Peyer's patch (tissue), 4 donors: ENCODE measurements around the gene ETV6. TPM values are rescaled to one million over a fixed set of nuclear protein-coding genes. Genes with fewer than 3 reads are reported as not detected.

ENCODE experiments used
- DNase-seq, 3 donors: peaks; one replicate each; pipeline ENCODE4 v3.0.0-alpha.2; 2017 to 2019
- H3K27ac ChIP-seq, 4 donors: fragments of 200-600 bp; sonication (generic); one replicate each; pipeline ENCODE4 v1.5.1; 2016 to 2019
- H3K27me3 ChIP-seq, 2 donors: fragments of 200-600 bp; sonication (generic); one replicate each; pipeline ENCODE4 v1.5.1; 2019
- H3K36me3 ChIP-seq, 3 donors: fragments of 200-600 bp; sonication (generic); one replicate each; pipeline ENCODE4 v1.5.1; 2016 to 2019
- H3K4me1 ChIP-seq, 4 donors: fragments of 200-600 bp; sonication (generic); one replicate each; pipeline ENCODE4 v1.5.1; 2016 to 2019
- H3K4me3 ChIP-seq, 4 donors: fragments of 200-600 bp; sonication (generic); 1 replicate in 3 of 4; 2 replicates in 1 of 4; pipeline ENCODE4 v1.5.1; 2016 to 2019; ENCODE audit warnings: mild to moderate bottlenecking in 1 of 4
- H3K9me3 ChIP-seq, 4 donors: fragments of 200-600 bp; sonication (generic); one replicate each; pipeline ENCODE4 v1.5.1; 2016 to 2019; ENCODE audit warnings: mild to moderate bottlenecking in 1 of 4
- POLR2A ChIP-seq, 2 donors: fragments of 450-650 bp; IDR thresholded peaks; one replicate each; pipeline ENCODE4 v1.5.1; 2017; ENCODE audit warnings: antibody characterized with exemption in 2 of 2, mild to moderate bottlenecking in 2 of 2, moderate library complexity in 2 of 2
- total RNA-seq, 4 donors: library from RNA; depleted of rRNA; stranded (reverse); fragments of >200 nt; gene quantifications; one replicate each; pipeline ENCODE4 v1.1.0, GENCODE V29; 2016
- TF ChIP-seq, protein P1 (sequence below), 6 experiments: fragments of 450-650 bp in 4 of 6; fragments of 200-600 bp in 2 of 6; sonication (generic) in 1 of 6; IDR thresholded peaks; one replicate each; pipeline ENCODE4 v1.5.1; 2017 to 2019; ENCODE audit warnings: antibody characterized with exemption in 6 of 6, mild to moderate bottlenecking in 3 of 6, moderate library complexity in 1 of 6

Gene ETV6
- total RNA-seq, 4 donors from 2014 or later, result 35.4 to 49.5 (median 42.2) TPM

DNA sequence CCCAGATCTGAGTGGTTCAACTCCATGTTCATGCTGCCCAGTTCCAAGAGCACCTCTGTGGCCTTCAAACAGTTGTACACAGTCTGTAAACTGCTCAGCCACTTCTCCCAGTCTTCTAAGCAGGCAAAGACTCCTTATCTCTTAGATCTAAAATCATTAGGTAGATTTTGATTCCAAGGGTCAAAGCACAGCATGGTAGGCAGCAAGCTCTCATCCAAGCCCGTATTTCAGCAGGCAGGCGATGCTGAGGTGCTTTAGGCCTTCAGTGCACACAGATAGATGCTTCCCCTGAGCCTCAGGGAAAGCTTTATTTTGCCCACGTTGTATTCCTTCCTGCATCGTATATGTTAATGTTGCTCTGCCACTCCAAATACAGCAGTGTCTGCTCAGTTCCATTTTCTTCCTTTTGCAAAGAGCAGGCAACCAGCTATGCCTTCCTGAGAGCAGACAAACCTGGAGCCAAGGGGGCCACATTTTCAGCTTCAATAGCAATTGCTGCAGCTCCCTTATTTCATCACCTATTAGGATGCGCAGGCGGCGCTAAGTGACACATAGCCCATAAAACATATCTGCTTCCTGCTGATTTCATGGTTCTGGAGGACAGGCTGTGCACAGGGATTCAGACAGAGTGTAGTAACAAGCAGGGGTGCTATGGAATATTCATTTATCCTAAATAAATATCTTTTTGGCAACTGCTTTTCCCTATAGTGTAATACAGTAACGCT, 67.5 kb downstream of the ETV6 start:
- H3K27me3 ChIP-seq, result no peaks in the 10 kb centered on the region
- TF ChIP-seq POLR2A (IDR thresholded peaks at IDR 0.05), result no peak
- TF ChIP-seq, protein P1, sequence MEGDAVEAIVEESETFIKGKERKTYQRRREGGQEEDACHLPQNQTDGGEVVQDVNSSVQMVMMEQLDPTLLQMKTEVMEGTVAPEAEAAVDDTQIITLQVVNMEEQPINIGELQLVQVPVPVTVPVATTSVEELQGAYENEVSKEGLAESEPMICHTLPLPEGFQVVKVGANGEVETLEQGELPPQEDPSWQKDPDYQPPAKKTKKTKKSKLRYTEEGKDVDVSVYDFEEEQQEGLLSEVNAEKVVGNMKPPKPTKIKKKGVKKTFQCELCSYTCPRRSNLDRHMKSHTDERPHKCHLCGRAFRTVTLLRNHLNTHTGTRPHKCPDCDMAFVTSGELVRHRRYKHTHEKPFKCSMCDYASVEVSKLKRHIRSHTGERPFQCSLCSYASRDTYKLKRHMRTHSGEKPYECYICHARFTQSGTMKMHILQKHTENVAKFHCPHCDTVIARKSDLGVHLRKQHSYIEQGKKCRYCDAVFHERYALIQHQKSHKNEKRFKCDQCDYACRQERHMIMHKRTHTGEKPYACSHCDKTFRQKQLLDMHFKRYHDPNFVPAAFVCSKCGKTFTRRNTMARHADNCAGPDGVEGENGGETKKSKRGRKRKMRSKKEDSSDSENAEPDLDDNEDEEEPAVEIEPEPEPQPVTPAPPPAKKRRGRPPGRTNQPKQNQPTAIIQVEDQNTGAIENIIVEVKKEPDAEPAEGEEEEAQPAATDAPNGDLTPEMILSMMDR (IDR thresholded peaks at IDR 0.05), result no peak
- H3K27ac ChIP-seq, result peak overlapping the region in 3 of 4 donors; percentile 11 to 77 (median 66)
- no peaks in the 10 kb centered on the region for H3K36me3 ChIP-seq
- H3K4me3 ChIP-seq, result no peak overlapping the region
- peak in 1 of 3 donors; percentile 75 for DNase-seq
- no peaks in the 10 kb centered on the region for H3K9me3 ChIP-seq
- peaks cover 0 to 49% (median 9%) of the 10 kb centered on the region in 4 donors for H3K4me1 ChIP-seq

- no peaks in the 10 kb centered on the region for H3K9me3 ChIP-seq
- peak overlapping the region in 3 of 4 donors; percentile 11 to 77 (median 66) for H3K27ac ChIP-seq
- no peaks in the 10 kb centered on the region for H3K36me3 ChIP-seq
- peaks cover 0 to 49% (median 11%) of the 10 kb centered on the region in 4 donors for H3K4me1 ChIP-seq
- DNase-seq, result peak in 1 of 3 donors; percentile 77
- no peak overlapping the region for H3K4me3 ChIP-seq
- H3K27me3 ChIP-seq, result no peaks in the 10 kb centered on the region
- TF ChIP-seq, protein P1 (IDR thresholded peaks at IDR 0.05), result no peak
- TF ChIP-seq POLR2A (IDR thresholded peaks at IDR 0.05), result no peak
Measured at GRCh38 chr12:11717519-11717961, 68.1 kb downstream of the ETV6 start.

DNA sequence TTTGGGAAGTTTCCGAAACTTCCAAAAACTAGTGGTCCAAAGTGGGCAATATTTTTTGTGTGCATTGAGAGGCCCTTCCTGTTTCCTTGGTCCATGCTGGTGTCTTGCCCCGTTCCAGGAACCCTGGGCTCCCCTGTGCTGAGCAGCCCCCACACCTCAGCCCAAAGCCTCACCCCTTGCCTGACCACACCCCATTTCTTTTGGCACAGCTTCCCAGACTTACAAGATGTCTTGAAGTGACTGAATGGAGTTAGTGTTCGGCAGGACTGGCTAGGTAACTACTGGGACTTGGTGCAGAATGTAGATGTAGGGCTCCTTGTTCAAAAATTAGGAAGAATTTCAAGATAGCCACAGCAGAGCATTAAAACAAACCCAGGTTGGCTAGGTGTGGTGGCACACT, 68.6 kb downstream of the ETV6 start:
- Histone ChIP-seq H3K4me1 (peaks cover 0 to 49% (median 12%) of the 10 kb centered on the region in 4 donors), H3K4me3 (peak overlapping the region in 1 of 4 donors; percentile 3), H3K27me3 (no peaks in the 10 kb centered on the region), H3K36me3 (no peaks in the 10 kb centered on the region), H3K27ac (peak overlapping the region in 2 of 4 donors; percentile 66 to 77), H3K9me3 (no peaks in the 10 kb centered on the region)
- DNase-seq, result no peak
- TF ChIP-seq POLR2A (IDR thresholded peaks at IDR 0.05), result no peak
- TF ChIP-seq, protein P1 (IDR thresholded peaks at IDR 0.05), result no peak

DNA sequence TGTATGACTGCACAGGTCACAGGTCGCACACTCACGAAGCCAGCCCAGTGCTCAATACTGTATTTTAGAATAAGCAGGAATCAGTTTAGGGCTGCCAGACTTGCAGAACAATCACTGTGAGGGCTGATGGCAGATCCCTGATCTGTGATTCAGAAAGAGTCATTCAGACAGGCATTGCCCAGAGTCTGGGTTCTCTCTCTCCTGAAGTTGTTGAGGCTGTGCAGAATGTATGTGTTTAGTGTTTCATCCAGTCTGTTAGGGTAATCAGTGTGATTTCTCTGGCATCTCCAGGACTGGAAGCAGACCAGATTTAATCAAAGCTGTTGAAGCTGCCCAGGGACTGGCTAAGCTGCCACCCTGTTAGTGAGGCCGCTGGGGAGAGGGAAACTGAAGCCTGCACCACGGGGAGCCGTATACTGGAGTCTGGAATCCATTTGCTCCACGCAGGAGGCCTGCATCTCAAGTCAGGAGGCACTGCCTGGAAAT, 69.3 kb downstream of the ETV6 start:
- no peaks in the 10 kb centered on the region for H3K27me3 ChIP-seq
- TF ChIP-seq, protein P1 (IDR thresholded peaks at IDR 0.05), result no peak
- no peak for TF ChIP-seq POLR2A (IDR thresholded peaks at IDR 0.05)
- H3K4me1 ChIP-seq, result peaks cover 0 to 52% (median 12%) of the 10 kb centered on the region in 4 donors
- no peak for DNase-seq
- H3K36me3 ChIP-seq, result no peaks in the 10 kb centered on the region
- no peaks in the 10 kb centered on the region for H3K9me3 ChIP-seq
- peak overlapping the region in 2 of 4 donors; percentile 65 to 77 for H3K27ac ChIP-seq
- H3K4me3 ChIP-seq, result no peak overlapping the region

DNA sequence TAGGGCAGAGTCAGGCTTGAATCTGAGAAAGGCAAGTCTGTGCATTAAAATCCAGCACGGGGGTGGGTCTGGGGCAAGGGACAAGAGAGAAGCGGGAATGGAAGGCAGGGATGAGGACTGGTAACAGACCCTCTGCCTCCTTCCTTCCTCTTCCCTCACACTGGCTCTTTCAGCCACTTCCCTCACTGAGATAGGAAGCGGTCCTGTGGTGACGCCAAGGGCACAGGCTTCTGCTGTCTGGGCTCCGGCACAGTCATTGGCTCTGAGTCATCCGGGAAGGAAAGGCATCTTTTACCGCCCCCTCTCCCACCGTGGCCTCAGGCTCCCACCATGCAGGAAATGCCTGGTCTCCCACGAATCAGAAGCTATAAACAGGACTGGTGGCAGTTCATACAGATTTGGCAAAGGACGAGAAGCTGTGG, 70.2 kb downstream of the ETV6 start:
- Histone ChIP-seq H3K4me1 (peaks cover 0 to 61% (median 12%) of the 10 kb centered on the region in 4 donors), H3K27me3 (no peaks in the 10 kb centered on the region), H3K9me3 (no peaks in the 10 kb centered on the region), H3K36me3 (no peaks in the 10 kb centered on the region), H3K4me3 (no peak overlapping the region), H3K27ac (peak overlapping the region in 2 of 4 donors; percentile 4 to 77)
- TF ChIP-seq, protein P1 (IDR thresholded peaks at IDR 0.05), result no peak
- peak in 2 of 3 donors; percentile 53 to 67 for DNase-seq
